Liver (tissue), 3 donors: ENCODE data around the gene JAML.

Experiments used
- CTCF ChIP-seq: fragments of 150-350 bp; IDR thresholded peaks from 2 replicates; pipeline ENCODE4 v1.5.1; 2017; ENCODE audit warnings: improper control_type of control experiment, low read depth, low read length; ENCODE audit not compliant: missing input control
- EGR1 ChIP-seq, 2 donors: IDR thresholded peaks; 2 replicates each; pipeline ENCODE4 v1.6.1; 2016 to 2018; ENCODE audit warnings: antibody characterized with exemption in 2 of 2, low read depth in 2 of 2
- FOXA1 ChIP-seq: IDR thresholded peaks from 2 replicates; pipeline ENCODE4 v1.6.1; 2016; ENCODE audit warnings: antibody characterized with exemption
- HNF4A ChIP-seq, 2 donors: conservative IDR thresholded peaks; 2 replicates each; pipeline ENCODE4 v1.6.1; 2016; ENCODE audit warnings: antibody characterized with exemption in 2 of 2, mild to moderate bottlenecking in 2 of 2
- JUND ChIP-seq, 2 donors: IDR thresholded peaks; 2 replicates each; pipeline ENCODE4 v1.6.1; 2016; ENCODE audit warnings: antibody characterized with exemption in 2 of 2
- MAX ChIP-seq: IDR thresholded peaks from 2 replicates; pipeline ENCODE4 v1.6.1; 2016; ENCODE audit warnings: antibody characterized with exemption
- RAD21 ChIP-seq, 2 donors: IDR thresholded peaks; 2 replicates each; pipeline ENCODE4 v1.6.1; 2016; ENCODE audit warnings: antibody characterized with exemption in 2 of 2, mild to moderate bottlenecking in 2 of 2
- RXRA ChIP-seq, 2 donors: IDR thresholded peaks; 2 replicates each; pipeline ENCODE4 v1.6.1; 2017 to 2018; ENCODE audit warnings: antibody characterized with exemption in 2 of 2, mild to moderate bottlenecking in 1 of 2
- SP1 ChIP-seq: IDR thresholded peaks from 2 replicates; pipeline ENCODE4 v1.6.1; 2018; ENCODE audit warnings: antibody characterized with exemption, mild to moderate bottlenecking
- TAF1 ChIP-seq: conservative IDR thresholded peaks from 2 replicates; pipeline ENCODE4 v1.6.1; 2016; ENCODE audit warnings: antibody characterized with exemption, mild to moderate bottlenecking
- YY1 ChIP-seq: IDR thresholded peaks from 2 replicates; pipeline ENCODE4 v1.6.1; 2016; ENCODE audit warnings: antibody characterized with exemption, mild to moderate bottlenecking
- ZBTB33 ChIP-seq: IDR thresholded peaks from 2 replicates; pipeline ENCODE4 v1.6.1; 2016; ENCODE audit warnings: antibody characterized with exemption
- TF ChIP-seq, protein P1 (sequence below): IDR thresholded peaks from 2 replicates; pipeline ENCODE4 v1.6.1; 2016; ENCODE audit warnings: antibody characterized with exemption
- TF ChIP-seq, protein P2 (sequence below): IDR thresholded peaks from 2 replicates; pipeline ENCODE4 v1.6.1; 2016; ENCODE audit warnings: antibody characterized with exemption, mild to moderate bottlenecking
- donor health status: healthy.
- donor health status: healthy.

DNA sequence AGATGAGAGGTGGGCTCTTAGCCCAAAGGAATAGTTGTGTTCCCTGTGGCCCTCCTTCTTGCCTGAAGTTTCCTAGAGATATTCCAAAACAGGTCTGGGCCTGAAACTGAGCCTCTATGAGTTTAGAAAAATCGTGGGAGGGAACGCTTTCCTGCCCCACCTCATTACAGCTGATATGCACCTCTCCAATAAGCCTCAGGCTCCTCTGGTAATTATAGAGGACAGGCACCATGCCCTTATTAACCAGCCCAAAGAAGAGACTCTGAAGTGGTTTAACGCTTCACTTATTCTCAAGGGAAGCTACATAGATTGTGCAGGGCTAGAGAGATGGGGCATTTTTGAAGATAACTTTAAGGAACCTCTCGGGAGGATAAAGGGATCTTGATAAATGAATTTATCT lies 42.7 kb upstream of the JAML start:
- TF ChIP-seq CTCF (no peak), SP1 (no peak), RAD21 (IDR thresholded peaks at IDR 0.05) (no peak), YY1 (no peak), ZBTB33 (no peak), MAX (no peak), TAF1 (no peak), FOXA1 (no peak), EGR1 (IDR thresholded peaks at IDR 0.05; ENCODE audit: low read depth in 2 of 2) (no peak), HNF4A (conservative IDR thresholded peaks at IDR 0.05) (no peak), RXRA (IDR thresholded peaks at IDR 0.05) (no peak), JUND (IDR thresholded peaks at IDR 0.05) (no peak)
- TF ChIP-seq, protein P1, sequence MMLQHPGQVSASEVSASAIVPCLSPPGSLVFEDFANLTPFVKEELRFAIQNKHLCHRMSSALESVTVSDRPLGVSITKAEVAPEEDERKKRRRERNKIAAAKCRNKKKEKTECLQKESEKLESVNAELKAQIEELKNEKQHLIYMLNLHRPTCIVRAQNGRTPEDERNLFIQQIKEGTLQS: no peak
- TF ChIP-seq, protein P2, sequence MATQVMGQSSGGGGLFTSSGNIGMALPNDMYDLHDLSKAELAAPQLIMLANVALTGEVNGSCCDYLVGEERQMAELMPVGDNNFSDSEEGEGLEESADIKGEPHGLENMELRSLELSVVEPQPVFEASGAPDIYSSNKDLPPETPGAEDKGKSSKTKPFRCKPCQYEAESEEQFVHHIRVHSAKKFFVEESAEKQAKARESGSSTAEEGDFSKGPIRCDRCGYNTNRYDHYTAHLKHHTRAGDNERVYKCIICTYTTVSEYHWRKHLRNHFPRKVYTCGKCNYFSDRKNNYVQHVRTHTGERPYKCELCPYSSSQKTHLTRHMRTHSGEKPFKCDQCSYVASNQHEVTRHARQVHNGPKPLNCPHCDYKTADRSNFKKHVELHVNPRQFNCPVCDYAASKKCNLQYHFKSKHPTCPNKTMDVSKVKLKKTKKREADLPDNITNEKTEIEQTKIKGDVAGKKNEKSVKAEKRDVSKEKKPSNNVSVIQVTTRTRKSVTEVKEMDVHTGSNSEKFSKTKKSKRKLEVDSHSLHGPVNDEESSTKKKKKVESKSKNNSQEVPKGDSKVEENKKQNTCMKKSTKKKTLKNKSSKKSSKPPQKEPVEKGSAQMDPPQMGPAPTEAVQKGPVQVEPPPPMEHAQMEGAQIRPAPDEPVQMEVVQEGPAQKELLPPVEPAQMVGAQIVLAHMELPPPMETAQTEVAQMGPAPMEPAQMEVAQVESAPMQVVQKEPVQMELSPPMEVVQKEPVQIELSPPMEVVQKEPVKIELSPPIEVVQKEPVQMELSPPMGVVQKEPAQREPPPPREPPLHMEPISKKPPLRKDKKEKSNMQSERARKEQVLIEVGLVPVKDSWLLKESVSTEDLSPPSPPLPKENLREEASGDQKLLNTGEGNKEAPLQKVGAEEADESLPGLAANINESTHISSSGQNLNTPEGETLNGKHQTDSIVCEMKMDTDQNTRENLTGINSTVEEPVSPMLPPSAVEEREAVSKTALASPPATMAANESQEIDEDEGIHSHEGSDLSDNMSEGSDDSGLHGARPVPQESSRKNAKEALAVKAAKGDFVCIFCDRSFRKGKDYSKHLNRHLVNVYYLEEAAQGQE: no peak
